Skeletal muscle satellite cell (primary cell): ENCODE measurements around the gene CIDEA. TPM values are rescaled to one million over a fixed set of nuclear protein-coding genes. Genes with fewer than 3 reads are reported as not detected.

Experiments
- H3K27me3 ChIP-seq: 2 replicates; pipeline ENCODE4 v1.7.0; 2013; ENCODE audit warnings: low read length; ENCODE audit not compliant: control insufficient read depth, insufficient read depth
- H3K36me3 ChIP-seq: 2 replicates; pipeline ENCODE4 v1.7.0; 2013; ENCODE audit warnings: mild to moderate bottlenecking, control low read depth, low read length; ENCODE audit not compliant: insufficient read depth
- H3K4me1 ChIP-seq: 2 replicates; pipeline ENCODE4 v1.7.0; 2013; ENCODE audit warnings: low read length; ENCODE audit not compliant: control insufficient read depth, insufficient read depth
- H3K4me2 ChIP-seq: 2 replicates; pipeline ENCODE4 v1.7.0; 2013; ENCODE audit warnings: mild to moderate bottlenecking, low read length
- H3K4me3 ChIP-seq: 2 replicates; pipeline ENCODE4 v1.7.0; 2013; ENCODE audit warnings: low read length
- H3K9ac ChIP-seq: 2 replicates; pipeline ENCODE4 v1.7.0; 2013; ENCODE audit warnings: mild to moderate bottlenecking, low read depth, low read length, moderate library complexity
- H3K9me3 ChIP-seq: replicated peaks from 2 replicates; pipeline ENCODE4 v1.7.0; 2013; ENCODE audit warnings: mild to moderate bottlenecking, control low read depth, low read length
- small RNA-seq: library from RNA; depleted of rRNA; stranded (forward); fragments of <200 nt; gene quantifications from one replicate; pipeline ENCODE3, GENCODE V24; 2012

CIDEA gene

DNA sequence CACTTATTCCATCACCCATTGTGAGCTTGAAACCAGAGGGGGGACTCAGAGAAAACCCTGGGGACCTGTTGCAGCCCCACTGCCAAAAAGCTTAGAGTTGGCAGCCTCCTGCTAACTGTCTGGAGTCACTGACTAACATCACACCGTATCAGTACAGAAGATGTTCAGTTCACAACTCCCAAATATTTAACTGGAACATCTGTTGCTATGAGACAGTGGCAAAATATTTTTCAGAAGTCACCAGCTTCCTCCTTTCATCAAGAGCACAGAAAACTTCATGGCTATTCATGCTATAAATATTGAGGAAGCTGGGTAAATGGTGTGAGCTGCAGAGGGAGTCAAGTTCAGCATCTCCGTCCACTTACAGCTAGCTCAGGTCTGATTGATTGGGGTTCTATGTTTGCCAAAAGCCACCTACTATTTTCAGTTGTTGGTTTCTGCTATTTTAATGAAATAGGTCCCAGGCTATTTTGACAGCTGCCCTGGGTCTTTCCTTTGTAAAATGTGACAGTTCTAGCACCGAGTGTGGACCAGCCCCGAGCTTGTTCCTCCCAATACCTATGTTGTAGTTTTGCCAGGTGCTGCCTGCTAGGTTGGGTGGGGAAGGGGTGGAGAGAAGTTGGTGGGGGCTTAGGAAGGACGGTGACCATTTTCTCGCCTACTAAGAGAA, 63.6 kb downstream of the CIDEA start:
- Histone ChIP-seq H3K4me2 (peak overlapping the region; percentile 4), H3K4me1 (peaks cover 60% of the 10 kb centered on the region), H3K9me3 (no peaks in the 10 kb centered on the region), H3K27me3 (no peaks in the 10 kb centered on the region), H3K36me3 (peaks cover 90% of the 10 kb centered on the region), H3K4me3 (no peak overlapping the region), H3K9ac (peak overlapping the region; percentile 36)

DNA sequence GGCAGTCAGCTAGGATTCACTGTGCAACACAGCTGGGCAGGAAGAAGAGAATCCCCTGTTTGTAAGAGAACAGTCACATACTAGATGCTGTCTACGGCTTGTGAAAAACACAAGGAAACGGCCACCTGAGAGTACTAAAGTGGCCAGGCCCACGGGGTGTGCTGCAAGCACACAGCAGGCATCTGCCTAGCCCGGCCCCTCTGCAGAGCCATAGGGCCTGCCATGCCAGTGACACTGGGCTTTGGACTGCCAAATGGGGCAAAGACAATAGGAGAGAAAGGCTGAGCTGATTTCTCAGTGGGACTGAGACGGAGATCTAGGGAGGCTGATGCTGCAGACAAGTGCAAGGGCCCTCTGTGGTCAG, 64.2 kb downstream of the CIDEA start:
- Histone ChIP-seq H3K4me2 (peak overlapping the region; percentile 0), H3K4me3 (no peak overlapping the region), H3K9me3 (no peaks in the 10 kb centered on the region), H3K9ac (peak overlapping the region; percentile 36), H3K36me3 (peaks cover 90% of the 10 kb centered on the region), H3K27me3 (no peaks in the 10 kb centered on the region), H3K4me1 (peaks cover 55% of the 10 kb centered on the region)

DNA sequence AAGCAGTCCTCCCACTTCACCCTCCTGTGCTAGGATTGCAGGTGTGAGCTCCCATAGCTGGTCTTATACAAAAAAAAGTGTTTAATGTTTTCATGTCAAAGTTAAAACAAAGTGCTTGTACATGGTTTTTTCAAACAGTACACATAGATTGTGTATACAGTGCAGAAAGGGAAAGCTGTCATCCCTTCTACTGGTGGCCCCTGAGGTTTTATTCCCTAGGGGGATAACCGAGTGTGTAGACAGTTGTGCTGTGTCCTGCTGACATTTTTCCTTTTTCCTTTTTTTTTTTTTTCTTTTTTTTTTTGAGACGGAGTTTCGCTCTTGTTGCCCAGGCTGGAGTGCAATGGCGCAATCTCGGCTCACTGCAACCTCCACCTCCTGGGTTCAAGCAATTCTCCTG, 64.7 kb downstream of the CIDEA start:
- H3K4me2 ChIP-seq: no peak overlapping the region
- peaks cover 50% of the 10 kb centered on the region for H3K4me1 ChIP-seq
- no peaks in the 10 kb centered on the region for H3K9me3 ChIP-seq
- H3K27me3 ChIP-seq: no peaks in the 10 kb centered on the region
- no peak overlapping the region for H3K9ac ChIP-seq
- H3K36me3 ChIP-seq: peaks cover 87% of the 10 kb centered on the region
- no peak overlapping the region for H3K4me3 ChIP-seq

DNA sequence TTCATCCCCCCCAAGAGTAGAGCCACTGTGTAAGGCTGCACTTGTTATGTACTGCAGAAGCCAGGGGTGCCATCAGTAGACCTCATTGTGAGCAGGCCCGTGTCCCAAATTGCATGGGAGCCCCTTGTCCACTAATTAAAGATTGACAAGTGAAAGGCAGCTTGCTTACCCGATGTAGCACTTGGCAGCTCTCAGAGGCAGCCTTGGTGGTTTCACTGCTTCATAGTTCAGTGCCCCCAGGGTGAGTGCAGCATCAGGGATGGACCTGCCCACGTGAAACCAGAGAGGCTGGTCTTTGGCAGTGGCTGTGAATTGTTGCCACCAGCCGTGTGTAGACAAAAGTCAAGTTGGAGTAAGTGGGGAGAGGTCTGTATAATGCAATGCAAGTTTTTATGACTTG, 67.2 kb downstream of the CIDEA start:
- Histone ChIP-seq H3K27me3 (no peaks in the 10 kb centered on the region), H3K9me3 (no peaks in the 10 kb centered on the region), H3K4me1 (peaks cover 26% of the 10 kb centered on the region), H3K36me3 (peaks cover 81% of the 10 kb centered on the region), H3K4me3 (no peak overlapping the region), H3K9ac (no peak overlapping the region), H3K4me2 (no peak overlapping the region)

DNA sequence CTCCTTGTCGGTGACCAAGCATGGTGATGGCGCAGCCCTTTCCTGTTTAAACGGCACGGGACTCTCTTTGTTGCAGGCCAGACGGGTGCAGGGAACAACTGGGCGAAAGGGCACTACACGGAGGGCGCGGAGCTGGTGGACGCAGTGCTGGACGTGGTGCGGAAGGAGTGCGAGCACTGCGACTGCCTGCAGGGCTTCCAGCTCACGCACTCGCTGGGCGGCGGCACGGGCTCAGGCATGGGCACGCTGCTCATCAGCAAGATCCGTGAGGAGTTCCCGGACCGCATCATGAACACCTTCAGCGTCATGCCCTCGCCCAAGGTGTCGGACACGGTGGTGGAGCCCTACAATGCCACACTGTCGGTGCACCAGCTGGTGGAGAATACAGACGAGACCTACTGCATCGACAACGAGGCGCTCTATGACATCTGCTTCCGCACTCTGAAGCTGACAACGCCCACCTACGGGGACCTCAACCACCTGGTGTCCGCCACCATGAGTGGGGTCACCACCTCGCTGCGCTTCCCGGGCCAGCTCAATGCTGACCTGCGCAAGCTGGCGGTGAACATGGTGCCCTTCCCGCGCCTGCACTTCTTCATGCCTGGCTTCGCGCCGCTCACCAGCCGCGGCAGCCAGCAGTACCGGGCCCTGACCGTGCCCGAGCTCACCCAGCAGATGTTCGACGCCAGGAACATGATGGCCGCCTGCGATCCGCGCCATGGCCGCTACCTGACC, 71.0 kb downstream of the CIDEA start:
- no peak overlapping the region for H3K9ac ChIP-seq
- H3K4me2 ChIP-seq: no peak overlapping the region
- H3K9me3 ChIP-seq: no peaks in the 10 kb centered on the region
- no peak overlapping the region for H3K4me3 ChIP-seq
- H3K36me3 ChIP-seq: peaks cover 72% of the 10 kb centered on the region
- H3K4me1 ChIP-seq: peaks cover 17% of the 10 kb centered on the region
- no peaks in the 10 kb centered on the region for H3K27me3 ChIP-seq

DNA sequence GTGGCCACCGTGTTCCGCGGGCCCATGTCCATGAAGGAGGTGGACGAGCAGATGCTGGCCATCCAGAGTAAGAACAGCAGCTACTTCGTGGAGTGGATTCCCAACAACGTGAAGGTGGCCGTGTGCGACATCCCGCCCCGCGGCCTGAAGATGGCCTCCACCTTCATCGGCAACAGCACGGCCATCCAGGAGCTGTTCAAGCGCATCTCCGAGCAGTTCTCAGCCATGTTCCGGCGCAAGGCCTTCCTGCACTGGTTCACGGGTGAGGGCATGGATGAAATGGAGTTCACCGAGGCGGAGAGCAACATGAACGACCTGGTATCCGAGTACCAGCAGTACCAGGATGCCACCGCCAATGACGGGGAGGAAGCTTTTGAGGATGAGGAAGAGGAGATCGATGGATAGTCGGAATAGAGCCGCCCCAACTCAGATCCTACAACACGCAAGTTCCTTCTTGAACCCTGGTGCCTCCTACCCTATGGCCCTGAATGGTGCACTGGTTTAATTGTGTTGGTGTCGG, 71.6 kb downstream of the CIDEA start:
- peaks cover 66% of the 10 kb centered on the region for H3K36me3 ChIP-seq
- no peak overlapping the region for H3K4me2 ChIP-seq
- H3K4me1 ChIP-seq: peaks cover 17% of the 10 kb centered on the region
- H3K27me3 ChIP-seq: no peaks in the 10 kb centered on the region
- H3K9ac ChIP-seq: no peak overlapping the region
- H3K4me3 ChIP-seq: no peak overlapping the region
- H3K9me3 ChIP-seq: no peaks in the 10 kb centered on the region

DNA sequence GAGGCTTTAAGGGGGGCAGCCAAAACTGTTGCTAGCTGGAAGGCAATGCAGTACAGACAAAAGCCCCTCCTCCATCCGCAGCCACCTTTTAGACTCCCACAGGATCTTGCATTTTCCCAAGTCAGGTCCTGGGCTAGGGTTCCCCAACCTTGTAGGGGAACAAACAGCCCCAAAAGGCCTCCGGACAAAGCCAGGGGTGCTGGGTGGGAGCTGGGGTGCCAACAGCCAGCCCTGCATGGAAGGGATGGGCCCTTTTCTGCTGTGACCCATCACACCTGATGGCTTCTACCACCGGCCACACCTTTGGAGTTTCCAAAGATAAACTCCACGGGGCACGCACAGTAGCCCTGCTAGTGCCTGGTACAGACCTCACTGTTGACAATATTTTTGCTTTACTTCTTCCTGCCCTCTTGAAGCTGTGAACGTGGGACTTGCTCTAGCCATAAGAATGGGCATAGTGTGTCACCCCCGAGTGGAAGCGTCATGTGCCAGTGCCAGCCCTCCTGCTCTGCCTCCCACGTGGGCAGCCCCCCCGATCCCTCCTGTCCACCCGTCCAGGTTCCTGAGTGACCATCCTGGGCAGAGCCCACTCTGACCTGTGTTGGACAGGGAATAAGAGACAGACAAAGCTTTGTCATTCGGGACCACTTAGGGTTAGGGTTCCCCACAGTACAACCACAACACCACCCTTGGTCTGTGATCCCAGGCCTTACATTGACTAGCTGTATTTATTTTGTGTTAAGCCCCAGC, 72.7 kb downstream of the CIDEA start:
- H3K4me3 ChIP-seq: no peak overlapping the region
- H3K4me2 ChIP-seq: no peak overlapping the region
- peaks cover 55% of the 10 kb centered on the region for H3K36me3 ChIP-seq
- H3K27me3 ChIP-seq: no peaks in the 10 kb centered on the region
- no peaks in the 10 kb centered on the region for H3K9me3 ChIP-seq
- H3K9ac ChIP-seq: peak overlapping the region; percentile 16
- H3K4me1 ChIP-seq: peaks cover 10% of the 10 kb centered on the region

Small RNA genes lying within 50 kb of the gene (small RNA-seq; reads per million reads assigned to genes)
- gene RNU6-170P: not detected
